ENCODE data around the gene B3GALT5.

GRCh38 chr21:39640754-39641153, 28.0 kb downstream of the B3GALT5 start:
- TF ChIP-seq CTCF (IDR thresholded peaks at IDR 0.05; ENCODE audit: poor library complexity), result no peak
- no peak for TF ChIP-seq EZH2 (IDR thresholded peaks at IDR 0.05; ENCODE audit: borderline replicate concordance)
- no peak for TF ChIP-seq EZH2phosphoT487 (IDR thresholded peaks at IDR 0.05; ENCODE audit: low read depth, severe bottlenecking, unreplicated experiment)
